ENCODE data around the gene MAP1LC3A. TPM values are rescaled to one million over a fixed set of nuclear protein-coding genes. Genes with fewer than 3 reads are reported as not detected.

The MAP1LC3A gene
- total and polyA plus RNA-seq, 8 donors, result 11.7 to 98.4 (median 50.4) TPM

DNA sequence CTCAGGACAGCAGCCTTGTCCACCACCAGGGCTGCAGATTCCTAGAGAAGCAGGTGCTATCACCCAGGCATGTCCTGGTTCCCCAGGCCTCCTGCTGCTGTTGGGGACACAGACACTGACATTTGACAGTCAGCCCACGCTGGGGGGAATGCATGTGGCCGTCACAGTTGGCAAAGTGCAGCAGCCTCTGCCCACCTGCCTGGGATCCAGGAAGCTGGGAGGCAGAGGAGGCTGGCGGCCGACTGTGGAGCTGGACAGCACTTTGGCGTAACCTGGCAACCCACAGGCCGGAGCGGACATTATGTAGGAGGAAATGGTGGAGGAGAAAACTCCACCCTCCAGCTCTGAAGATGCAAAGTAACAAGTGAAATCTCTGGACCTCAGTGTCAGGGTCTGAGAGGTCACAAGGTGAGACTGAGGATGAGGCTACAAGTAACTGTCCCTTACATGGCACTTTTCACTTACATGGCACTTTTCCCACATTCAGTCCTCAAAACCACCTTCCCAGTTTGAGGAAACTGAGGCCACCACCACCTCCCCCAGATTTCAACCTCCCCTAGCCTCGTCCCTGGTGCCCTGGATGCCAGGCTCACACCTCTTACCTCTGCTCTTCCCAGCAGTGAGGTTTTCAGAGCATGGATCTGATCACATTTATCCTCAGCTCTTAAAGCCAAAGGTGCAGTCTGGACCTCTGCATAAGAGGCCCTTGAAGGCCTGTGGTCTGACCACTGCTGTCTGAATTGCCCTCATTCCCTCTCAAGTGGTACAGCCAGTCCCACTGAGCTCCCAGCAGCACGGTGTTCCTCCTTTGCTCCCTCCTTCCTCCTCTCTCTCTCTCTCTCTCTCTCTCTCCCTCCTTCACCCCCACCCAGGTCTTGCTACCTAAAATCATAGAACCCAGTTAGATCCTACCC is 8.7 kb downstream of the MAP1LC3A start:
- Histone ChIP-seq H3K36me3 (peaks cover 0 to 57% (median 29%) of the 10 kb centered on the region in 4 donors), H3K27ac (no peak overlapping the region), H3K4me1 (peaks cover 0 to 4% (median 0%) of the 10 kb centered on the region in 4 donors), H3K27me3 (no peaks in the 10 kb centered on the region), H3K9me3 (no peaks in the 10 kb centered on the region), H3K4me3 (no peak overlapping the region)
- DNase-seq, result peak in 1 of 2 donors; percentile 32
- intact Hi-C loops (cut with DNase I; ENCODE audit: low total_unique reads), result no loop called here
- 85 to 92% (median 88%) methylated on average over 7 to 9 of the region's 9 CpGs for WGBS, 5 donors
- TF ChIP-seq, protein P1, sequence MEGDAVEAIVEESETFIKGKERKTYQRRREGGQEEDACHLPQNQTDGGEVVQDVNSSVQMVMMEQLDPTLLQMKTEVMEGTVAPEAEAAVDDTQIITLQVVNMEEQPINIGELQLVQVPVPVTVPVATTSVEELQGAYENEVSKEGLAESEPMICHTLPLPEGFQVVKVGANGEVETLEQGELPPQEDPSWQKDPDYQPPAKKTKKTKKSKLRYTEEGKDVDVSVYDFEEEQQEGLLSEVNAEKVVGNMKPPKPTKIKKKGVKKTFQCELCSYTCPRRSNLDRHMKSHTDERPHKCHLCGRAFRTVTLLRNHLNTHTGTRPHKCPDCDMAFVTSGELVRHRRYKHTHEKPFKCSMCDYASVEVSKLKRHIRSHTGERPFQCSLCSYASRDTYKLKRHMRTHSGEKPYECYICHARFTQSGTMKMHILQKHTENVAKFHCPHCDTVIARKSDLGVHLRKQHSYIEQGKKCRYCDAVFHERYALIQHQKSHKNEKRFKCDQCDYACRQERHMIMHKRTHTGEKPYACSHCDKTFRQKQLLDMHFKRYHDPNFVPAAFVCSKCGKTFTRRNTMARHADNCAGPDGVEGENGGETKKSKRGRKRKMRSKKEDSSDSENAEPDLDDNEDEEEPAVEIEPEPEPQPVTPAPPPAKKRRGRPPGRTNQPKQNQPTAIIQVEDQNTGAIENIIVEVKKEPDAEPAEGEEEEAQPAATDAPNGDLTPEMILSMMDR (IDR thresholded peaks at IDR 0.05), result no peak
- TF ChIP-seq POLR2AphosphoS5 (IDR thresholded peaks at IDR 0.05) (no peak), POLR2A (IDR thresholded peaks at IDR 0.05) (no peak), EP300 (IDR thresholded peaks at IDR 0.05) (no peak)

GRCh38 chr20:34567892-34568865 is 9.7 kb downstream of the MAP1LC3A start:
- Histone ChIP-seq H3K4me3 (no peak overlapping the region), H3K9me3 (no peaks in the 10 kb centered on the region), H3K27me3 (no peaks in the 10 kb centered on the region), H3K27ac (no peak overlapping the region), H3K36me3 (peaks cover 0 to 66% (median 35%) of the 10 kb centered on the region in 4 donors), H3K4me1 (peaks cover 0 to 4% (median 0%) of the 10 kb centered on the region in 4 donors)
- DNase-seq, result no peak
- TF ChIP-seq, protein P1 (IDR thresholded peaks at IDR 0.05), result no peak
- TF ChIP-seq EP300 (IDR thresholded peaks at IDR 0.05) (no peak), POLR2A (IDR thresholded peaks at IDR 0.05) (no peak), POLR2AphosphoS5 (IDR thresholded peaks at IDR 0.05) (no peak)
- 91 to 94% (median 92%) methylated on average over 13 to 15 of the region's 15 CpGs for WGBS, 5 donors
- intact Hi-C loops (cut with DNase I; ENCODE audit: low total_unique reads), result no loop called here

DNA sequence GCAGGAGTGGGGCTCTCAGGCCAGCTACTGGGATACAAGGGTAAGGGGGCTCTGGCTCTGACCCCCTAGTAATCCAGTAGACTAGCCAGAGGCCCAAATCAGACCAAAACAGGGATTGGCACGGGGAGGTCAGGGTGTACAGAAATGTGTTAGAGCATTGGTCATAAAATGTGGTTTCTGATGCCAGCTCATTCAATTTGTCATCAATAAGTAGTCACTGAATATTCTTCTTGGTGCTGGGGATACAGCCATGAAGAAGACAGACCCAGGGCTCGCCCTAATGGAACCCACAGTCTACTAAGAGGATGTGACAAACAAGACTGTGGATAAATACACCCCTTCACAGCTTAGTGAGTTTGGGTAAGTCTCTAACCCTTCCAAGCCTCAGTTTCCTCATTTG is 11.1 kb downstream of the MAP1LC3A start:
- H3K9me3 ChIP-seq, result no peaks in the 10 kb centered on the region
- H3K27me3 ChIP-seq, result no peaks in the 10 kb centered on the region
- no peak for DNase-seq
- H3K4me3 ChIP-seq, result no peak overlapping the region
- peaks cover 0 to 4% (median 0%) of the 10 kb centered on the region in 4 donors for H3K4me1 ChIP-seq
- WGBS, 5 donors, result 90 to 98% (median 93%) methylated on average over 2 of the region's 2 CpGs
- peaks cover 3 to 79% (median 49%) of the 10 kb centered on the region in 4 donors for H3K36me3 ChIP-seq
- TF ChIP-seq, protein P1 (IDR thresholded peaks at IDR 0.05), result no peak
- TF ChIP-seq EP300 (IDR thresholded peaks at IDR 0.05) (no peak), POLR2AphosphoS5 (IDR thresholded peaks at IDR 0.05) (no peak), POLR2A (IDR thresholded peaks at IDR 0.05) (no peak)
- H3K27ac ChIP-seq, result no peak overlapping the region
- intact Hi-C loops (cut with DNase I; ENCODE audit: low total_unique reads), result no loop called here

- no peak overlapping the region for H3K4me3 ChIP-seq
- H3K9me3 ChIP-seq, result no peaks in the 10 kb centered on the region
- 54 to 64% (median 60%) methylated on average over 3 of the region's 3 CpGs for WGBS, 5 donors
- TF ChIP-seq, protein P1 (IDR thresholded peaks at IDR 0.05), result no peak
- no peak for TF ChIP-seq EP300 (IDR thresholded peaks at IDR 0.05)
- no peak for TF ChIP-seq POLR2A (IDR thresholded peaks at IDR 0.05)
- no peak for TF ChIP-seq POLR2AphosphoS5 (IDR thresholded peaks at IDR 0.05)
- H3K36me3 ChIP-seq, result peaks cover 3 to 74% (median 57%) of the 10 kb centered on the region in 4 donors
- intact Hi-C loops (cut with DNase I; ENCODE audit: low total_unique reads), result loop anchor here (10.0 kb wide), 1 partner anchor 124 kb away; no protein-coding TSS in a partner anchor
- H3K27me3 ChIP-seq, result no peaks in the 10 kb centered on the region
- DNase-seq, result peak in 1 of 2 donors; percentile 23
- no peak overlapping the region for H3K27ac ChIP-seq
- H3K4me1 ChIP-seq, result peaks cover 0 to 4% (median 0%) of the 10 kb centered on the region in 4 donors
These were observed 12.4 kb downstream of the MAP1LC3A start for GRCh38 chr20:34570859-34571306.

Data from stomach (tissue), 9 donors.